AG10803 (cell line): ENCODE results near the gene PRELID2.

Experiments used
- DNase-seq: peaks from one replicate; pipeline ENCODE4 v3.0.0; 2010; ENCODE audit warnings: low read depth
- H3K4me3 ChIP-seq: 2 replicates; pipeline ENCODE4 v1.5.1; 2011; ENCODE audit warnings: mild to moderate bottlenecking, low read length, control low read depth
- CTCF ChIP-seq: conservative IDR thresholded peaks from 2 replicates; pipeline ENCODE4 v1.5.1; 2011; ENCODE audit warnings: mild to moderate bottlenecking, low read length, control low read depth, inconsistent platforms

PRELID2 gene

GRCh38 chr5:145775411-145775810 is 59.7 kb downstream of the PRELID2 start:
- DNase-seq: peak; percentile 20
- TF ChIP-seq CTCF: no peak
- no peak overlapping the region for H3K4me3 ChIP-seq

GRCh38 chr5:145774442-145774841 is 60.7 kb downstream of the PRELID2 start:
- H3K4me3 ChIP-seq: no peak overlapping the region
- TF ChIP-seq CTCF: no peak
- DNase-seq: no peak

GRCh38 chr5:145772466-145772865 is 62.7 kb downstream of the PRELID2 start:
- no peak for DNase-seq
- H3K4me3 ChIP-seq: no peak overlapping the region
- no peak for TF ChIP-seq CTCF

GRCh38 chr5:145768863-145769262 is 66.3 kb downstream of the PRELID2 start:
- TF ChIP-seq CTCF: no peak
- DNase-seq: no peak
- no peak overlapping the region for H3K4me3 ChIP-seq

- no peak for DNase-seq
- no peak for TF ChIP-seq CTCF
- H3K4me3 ChIP-seq: no peak overlapping the region
These were observed 70.8 kb downstream of the PRELID2 start for GRCh38 chr5:145764325-145764724.

- H3K4me3 ChIP-seq: no peak overlapping the region
- no peak for DNase-seq
- TF ChIP-seq CTCF: no peak
These were observed 72.3 kb downstream of the PRELID2 start for GRCh38 chr5:145762833-145763232.

GRCh38 chr5:145761254-145761653 is 73.9 kb downstream of the PRELID2 start:
- no peak overlapping the region for H3K4me3 ChIP-seq
- DNase-seq: no peak
- no peak for TF ChIP-seq CTCF
